ENCODE measurements around the gene TSNAX. TPM values are rescaled to one million over a fixed set of nuclear protein-coding genes. Genes with fewer than 3 reads are reported as not detected.
"Not testable (repeated sequence)": the region's sequence is repeated elsewhere in the genome, so short reads cannot be mapped to it uniquely, and the experiment has no call there.

The TSNAX gene
- total RNA-seq, 1 donor from 2014 or later: 34.0 TPM

GRCh38 chr1:231563247-231563646 is 34.8 kb downstream of the TSNAX start:
- no peaks in the 10 kb centered on the region for H3K4me1 Mint-ChIP-seq (ENCODE audit: unreplicated experiment)
- DNase-seq (ENCODE audit: extremely low spot score, unreplicated experiment): no peak
- no peaks in the 10 kb centered on the region for H3K9me3 Mint-ChIP-seq
- H3K27me3 Mint-ChIP-seq: no peaks in the 10 kb centered on the region
- no peak for TF ChIP-seq CTCF (conservative IDR thresholded peaks at IDR 0.05)
- H3K4me3 Mint-ChIP-seq: no peak overlapping the region
- H3K27ac Mint-ChIP-seq: no peak overlapping the region
- H3K36me3 Mint-ChIP-seq: peaks cover 31% of the 10 kb centered on the region

DNA sequence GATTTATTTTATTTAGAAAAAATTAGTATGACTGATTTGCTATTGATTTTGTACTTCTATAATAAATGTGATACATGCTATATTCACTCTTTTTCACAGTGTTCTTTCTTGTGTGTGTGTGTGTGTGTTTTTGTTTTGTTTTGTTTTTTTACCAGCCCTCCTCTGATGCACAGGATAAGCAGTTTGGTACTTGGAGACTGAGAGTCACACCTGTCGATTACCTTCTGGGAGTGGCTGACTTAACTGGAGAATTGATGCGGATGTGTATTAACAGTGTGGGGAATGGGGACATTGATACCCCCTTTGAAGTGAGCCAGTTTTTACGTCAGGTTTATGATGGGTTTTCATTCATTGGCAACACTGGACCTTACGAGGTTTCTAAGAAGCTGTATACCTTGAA is 35.9 kb downstream of the TSNAX start:
- H3K4me3 Mint-ChIP-seq: no peak overlapping the region
- no peak for DNase-seq (ENCODE audit: extremely low spot score, unreplicated experiment)
- TF ChIP-seq CTCF (conservative IDR thresholded peaks at IDR 0.05): no peak
- H3K4me1 Mint-ChIP-seq (ENCODE audit: unreplicated experiment): no peaks in the 10 kb centered on the region
- H3K27ac Mint-ChIP-seq: no peak overlapping the region
- no peaks in the 10 kb centered on the region for H3K27me3 Mint-ChIP-seq
- peaks cover 32% of the 10 kb centered on the region for H3K36me3 Mint-ChIP-seq
- no peaks in the 10 kb centered on the region for H3K9me3 Mint-ChIP-seq

DNA sequence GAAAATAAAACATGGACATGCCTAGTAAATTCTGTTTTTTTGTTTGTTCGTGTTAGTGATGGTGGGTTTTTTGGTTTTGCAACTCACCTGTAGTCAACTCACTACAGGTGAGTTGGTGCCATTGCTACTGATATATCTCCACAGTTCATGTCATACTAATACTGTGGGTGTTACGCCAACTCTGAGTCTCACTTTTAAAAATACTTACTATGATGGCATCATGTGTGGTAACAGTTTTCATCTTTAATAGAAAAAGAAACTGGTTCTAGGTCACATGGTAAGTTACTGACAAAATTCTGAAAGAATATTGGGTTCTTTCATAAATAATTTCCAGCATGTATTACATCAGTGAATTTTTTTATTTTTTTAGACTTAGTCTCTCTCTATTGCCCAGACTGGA is 38.0 kb downstream of the TSNAX start:
- no peak for DNase-seq (ENCODE audit: extremely low spot score, unreplicated experiment)
- no peaks in the 10 kb centered on the region for H3K27me3 Mint-ChIP-seq
- H3K9me3 Mint-ChIP-seq: no peaks in the 10 kb centered on the region
- TF ChIP-seq CTCF (conservative IDR thresholded peaks at IDR 0.05): no peak
- no peak overlapping the region for H3K4me3 Mint-ChIP-seq
- peaks cover 36% of the 10 kb centered on the region for H3K36me3 Mint-ChIP-seq
- H3K4me1 Mint-ChIP-seq (ENCODE audit: unreplicated experiment): no peaks in the 10 kb centered on the region
- H3K27ac Mint-ChIP-seq: no peak overlapping the region

DNA sequence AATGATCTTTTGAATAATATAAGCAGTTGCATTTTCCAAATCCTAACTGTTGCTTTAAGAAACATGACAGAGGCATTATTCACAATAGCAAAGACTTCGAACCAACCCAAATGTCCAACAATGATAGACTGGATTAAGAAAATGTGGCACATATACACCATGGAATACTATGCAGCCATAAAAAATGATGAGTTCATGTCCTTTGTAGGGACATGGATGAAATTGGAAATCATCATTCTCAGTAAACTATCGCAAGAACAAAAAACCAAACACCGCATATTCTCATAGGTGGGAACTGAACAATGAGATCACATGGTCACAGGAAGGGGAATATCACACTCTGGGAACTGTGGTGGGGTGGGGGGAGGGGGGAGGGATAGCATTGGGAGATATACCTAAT is 41.8 kb downstream of the TSNAX start:
- H3K4me3 Mint-ChIP-seq; H3K27me3 Mint-ChIP-seq; DNase-seq (ENCODE audit: extremely low spot score, unreplicated experiment); H3K9me3 Mint-ChIP-seq; H3K4me1 Mint-ChIP-seq (ENCODE audit: unreplicated experiment); H3K27ac Mint-ChIP-seq: not testable (repeated sequence)
- H3K36me3 Mint-ChIP-seq: peaks cover 19% of the 10 kb centered on the region

DNA sequence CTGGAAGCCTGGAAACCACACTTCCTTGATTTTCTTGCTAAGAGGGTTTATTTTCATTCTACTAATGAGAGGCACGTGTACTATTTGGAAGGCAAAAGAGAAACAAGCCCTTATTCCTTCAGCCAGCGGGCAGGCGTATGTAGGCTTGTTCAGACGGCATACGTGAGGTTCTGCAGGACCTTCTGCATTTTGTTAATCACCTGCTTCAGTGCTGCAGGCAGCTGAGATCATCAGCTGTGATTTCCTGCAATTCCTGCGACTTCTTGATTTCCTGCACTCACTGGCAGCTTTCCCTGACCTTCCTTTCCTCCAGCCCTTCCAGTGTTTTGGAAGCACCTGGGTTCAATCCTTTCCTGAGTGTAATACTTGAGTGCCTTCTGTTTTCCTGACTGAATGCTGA is 43.4 kb downstream of the TSNAX start:
- no peak for TF ChIP-seq CTCF (conservative IDR thresholded peaks at IDR 0.05)
- Mint-ChIP-seq H3K36me3 (peaks cover 19% of the 10 kb centered on the region), H3K4me1 (ENCODE audit: unreplicated experiment) (no peaks in the 10 kb centered on the region), H3K4me3 (no peak overlapping the region), H3K9me3 (no peaks in the 10 kb centered on the region), H3K27ac (no peak overlapping the region), H3K27me3 (no peaks in the 10 kb centered on the region)
- no peak for DNase-seq (ENCODE audit: extremely low spot score, unreplicated experiment)

DNA sequence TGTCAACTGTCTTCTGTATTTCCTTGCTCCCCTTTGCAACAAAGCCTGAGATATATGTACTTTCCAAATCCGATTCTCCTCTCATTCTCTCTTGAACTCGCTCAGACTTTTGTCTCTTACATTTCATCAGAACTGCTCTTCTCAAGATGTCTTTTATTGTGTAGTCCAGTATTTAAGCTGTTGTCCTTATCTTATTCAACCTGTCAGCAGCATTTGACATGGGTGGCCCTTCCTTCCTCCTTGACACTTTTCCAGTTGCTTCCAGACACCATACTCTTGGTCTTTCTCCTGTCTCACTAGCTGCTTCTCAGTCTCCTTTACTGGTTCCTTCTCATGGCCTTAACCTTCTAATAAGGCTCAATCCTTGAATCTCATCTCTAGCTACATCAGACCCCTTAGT is 47.0 kb downstream of the TSNAX start:
- Mint-ChIP-seq H3K27me3 (no peaks in the 10 kb centered on the region), H3K36me3 (no peaks in the 10 kb centered on the region), H3K27ac (no peak overlapping the region), H3K9me3 (no peaks in the 10 kb centered on the region), H3K4me1 (ENCODE audit: unreplicated experiment) (no peaks in the 10 kb centered on the region), H3K4me3 (no peak overlapping the region)
- no peak for TF ChIP-seq CTCF (conservative IDR thresholded peaks at IDR 0.05)
- no peak for DNase-seq (ENCODE audit: extremely low spot score, unreplicated experiment)
